K562 (cell line): ENCODE data around the gene SLC26A11.

Source experiments
- CTCF ChIP-seq, 3 experiments: IDR thresholded peaks in 2 of 3; conservative IDR thresholded peaks in 1 of 3; 2 replicates each; pipeline ENCODE4 v1.5.1; 2011 to 2012; ENCODE audit warnings: low read length in 3 of 3, mild to moderate bottlenecking in 3 of 3, control low read depth in 2 of 3, improper control_type of control experiment in 1 of 3, inconsistent platforms in 1 of 3, low read depth in 1 of 3, mixed read lengths in 1 of 3, moderate library complexity in 1 of 3; ENCODE audit not compliant: insufficient read depth in 2 of 3
- EWSR1 ChIP-seq: fragments of 450-650 bp; IDR thresholded peaks from 2 replicates; pipeline ENCODE4 v1.6.1; 2018; ENCODE audit warnings: borderline replicate concordance, mild to moderate bottlenecking, low read depth, moderate library complexity; ENCODE audit not compliant: partially characterized antibody
- NFIC ChIP-seq: fragments of 450-650 bp; IDR thresholded peaks from 2 replicates; pipeline ENCODE4 v1.6.1; 2017; ENCODE audit warnings: mild to moderate bottlenecking, inconsistent platforms
- SMARCA5 ChIP-seq: fragments of 450-650 bp; IDR thresholded peaks from 2 replicates; pipeline ENCODE4 v1.6.1; 2016
- THAP7 ChIP-seq: fragments of 250-450 bp; sonication (Bioruptor Pico); IDR thresholded peaks from 2 replicates; pipeline ENCODE4 v1.5.0; 2021

DNA sequence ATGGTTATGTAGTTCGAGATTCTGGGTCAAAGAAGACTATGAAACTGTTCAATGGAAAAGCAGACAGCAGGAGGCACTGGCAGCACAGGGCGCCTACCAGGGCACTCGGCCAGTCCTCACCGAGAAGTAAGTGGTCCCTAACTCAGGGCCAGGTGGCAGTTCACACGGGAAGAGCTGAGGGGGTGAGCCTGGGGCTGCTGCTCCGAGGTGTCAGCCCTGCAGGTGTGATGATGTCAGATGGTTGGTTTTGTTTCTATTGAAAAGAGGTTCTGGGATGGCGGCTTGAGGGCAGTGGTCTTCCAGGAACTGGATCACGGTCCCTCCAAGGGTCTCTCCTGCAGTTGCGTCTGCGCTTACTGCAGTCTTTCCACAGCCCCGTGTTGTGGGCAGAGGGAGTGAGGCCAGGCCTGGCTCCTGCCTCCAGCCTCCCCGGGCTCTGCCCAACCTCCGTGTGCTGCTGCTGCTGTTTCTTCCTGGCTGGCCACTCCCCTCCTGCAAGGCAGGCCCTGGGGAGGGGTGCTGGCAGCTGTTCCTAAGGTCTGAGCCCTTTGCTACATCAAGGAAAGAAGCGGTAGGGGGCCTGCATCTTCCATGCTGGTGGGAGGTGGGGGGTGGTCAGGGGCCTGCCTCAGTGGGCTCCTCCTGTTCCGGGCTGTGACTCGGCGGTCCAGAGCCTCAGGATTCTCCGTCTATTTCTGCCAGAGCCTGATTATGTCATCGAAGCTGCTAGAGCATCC lies 63.1 kb downstream of the SLC26A11 start:
- TF ChIP-seq THAP7 (CRISPR knock-in tag) (no peak), NFIC (no peak), SMARCA5 (no peak), CTCF (IDR thresholded peaks at IDR 0.05 in 2 of 3, conservative IDR thresholded peaks at IDR 0.05 in 1 of 3; ENCODE audit: insufficient read depth in 2 of 3, low read depth in 1 of 3, low read length in 3 of 3) (no peak), EWSR1 (no peak)
